ENCODE results near the gene ANKRD16.
"Not testable (repeated sequence)": the region's sequence is repeated elsewhere in the genome, so short reads cannot be mapped to it uniquely, and the experiment has no call there.

ANKRD16 gene

DNA sequence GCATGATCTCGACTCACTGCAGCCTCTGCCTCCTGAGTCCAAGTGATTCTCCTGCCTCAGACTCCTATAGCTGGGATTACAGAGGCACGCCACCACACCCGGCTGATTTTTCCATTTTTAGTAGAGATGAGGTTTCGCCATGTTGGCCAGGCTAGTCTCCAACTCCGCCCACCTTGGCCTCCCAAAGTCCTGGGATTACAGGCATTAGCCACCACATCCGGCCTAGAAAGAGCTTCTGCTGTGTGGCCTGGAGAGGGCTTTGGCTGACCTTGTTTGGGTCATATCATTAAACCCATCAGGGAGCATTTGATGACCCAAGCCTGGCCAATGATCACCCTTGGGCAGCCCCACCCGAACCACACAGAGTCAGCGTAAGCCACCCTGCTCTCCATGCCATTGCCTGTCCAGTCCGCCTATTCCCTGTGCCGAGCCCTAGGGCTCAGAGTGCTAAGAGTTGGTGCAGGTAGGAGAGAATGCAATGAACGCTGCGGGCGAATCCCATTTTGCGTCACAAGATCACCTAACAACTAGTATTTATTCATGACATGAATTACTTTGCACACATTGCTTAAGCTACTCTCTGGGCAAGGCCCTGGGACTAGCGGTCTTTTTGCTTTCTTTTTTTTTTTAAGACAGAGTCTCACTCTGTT lies 54.1 kb downstream of the ANKRD16 start:
- DNase-seq (ENCODE audit: low spot score) = no peak

DNA sequence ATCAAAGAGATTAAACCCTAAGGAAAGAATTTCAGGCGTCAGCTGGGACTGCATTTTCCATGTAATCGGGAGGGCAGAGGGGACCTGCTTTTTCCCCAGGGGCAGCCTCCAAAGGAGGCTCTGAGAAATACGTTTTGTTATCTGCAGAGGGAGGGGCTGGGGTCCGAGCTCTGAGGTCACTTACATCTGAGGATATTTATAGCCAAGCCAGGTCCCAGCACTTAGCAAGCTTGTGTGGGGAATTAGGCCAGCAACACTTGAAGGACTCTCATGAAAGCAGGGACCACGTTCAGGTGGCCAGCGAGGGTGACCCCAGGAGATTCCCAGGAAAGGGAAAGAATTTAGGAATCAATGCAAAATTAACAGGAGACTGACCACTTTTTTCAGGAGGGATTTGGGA lies 55.9 kb downstream of the ANKRD16 start:
- no peak for DNase-seq (ENCODE audit: low spot score)

DNA sequence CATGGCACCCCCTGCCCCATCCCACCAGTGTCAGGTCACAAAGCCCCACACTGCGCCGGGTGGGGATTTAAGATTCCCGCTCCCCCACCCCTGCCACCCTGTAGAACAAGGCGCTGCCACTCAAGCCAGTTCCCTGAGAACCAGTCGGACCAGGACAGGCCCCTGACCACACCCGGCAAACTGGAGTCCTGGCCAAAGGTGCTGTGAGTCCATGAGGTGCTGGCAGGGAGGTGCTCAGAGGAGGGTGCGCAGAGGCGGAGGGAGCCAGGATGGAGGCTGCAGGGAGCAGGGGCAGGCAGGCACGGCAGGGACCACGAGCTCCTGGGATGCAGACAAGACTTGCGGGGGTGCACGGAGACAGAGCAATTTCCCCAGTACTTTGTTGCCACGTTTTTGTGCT lies 56.7 kb downstream of the ANKRD16 start:
- no peak for DNase-seq (ENCODE audit: low spot score)

DNA sequence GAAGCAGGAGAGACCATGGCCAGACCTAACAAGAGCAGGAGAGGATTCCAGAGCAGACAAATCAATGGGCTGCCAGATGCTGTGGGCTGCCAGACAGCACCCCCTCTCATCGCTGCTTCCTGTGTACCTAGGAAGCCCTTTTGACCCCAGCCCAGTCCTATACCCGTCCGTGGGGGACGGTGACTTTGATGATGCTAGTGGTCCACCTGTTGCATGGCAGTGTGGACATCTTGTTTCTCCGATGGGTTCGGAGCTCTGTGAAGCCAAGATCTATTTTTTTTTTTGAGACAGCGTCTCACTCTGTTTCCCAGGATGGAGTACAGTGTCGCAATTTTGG lies 58.3 kb downstream of the ANKRD16 start:
- DNase-seq (ENCODE audit: low spot score) = no peak

DNA sequence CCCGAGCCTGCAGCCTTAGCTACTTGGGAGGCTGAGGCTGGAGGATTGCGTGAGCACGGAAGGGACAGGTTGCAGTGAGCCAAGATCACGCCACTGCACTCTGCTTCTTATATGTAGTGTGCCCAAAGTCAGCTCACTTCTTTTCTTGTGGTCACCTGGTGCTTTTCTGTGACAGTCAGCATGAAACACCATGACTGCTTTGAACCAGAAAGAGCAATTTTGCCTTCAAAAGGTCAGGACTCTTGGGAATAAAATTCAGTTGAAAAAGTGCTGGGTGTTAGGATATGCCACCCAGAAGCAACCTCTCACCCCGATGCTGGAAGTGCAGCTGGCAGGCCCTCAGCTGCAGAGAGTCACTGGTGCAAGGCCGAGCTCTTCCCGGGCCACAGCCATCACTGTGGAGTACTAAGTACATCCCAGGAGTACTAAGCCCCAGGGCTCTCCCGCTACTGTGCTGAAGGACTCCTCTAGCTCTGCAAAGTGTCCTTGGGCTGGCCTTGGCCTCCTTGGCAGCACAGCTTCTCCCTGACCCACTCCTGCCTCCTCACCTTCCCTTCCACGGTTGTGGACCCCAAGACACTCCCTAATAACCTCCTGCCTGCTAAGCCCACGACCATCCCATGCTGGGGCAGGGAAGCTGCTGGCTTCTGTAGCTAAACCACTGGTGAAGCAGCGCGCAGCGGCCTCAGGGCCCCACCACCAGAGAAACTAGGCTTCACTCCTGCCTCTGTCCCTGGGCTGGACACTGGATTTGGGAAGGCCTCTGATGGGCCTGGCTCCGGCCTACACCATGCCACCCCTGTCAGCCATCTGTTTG lies 58.9 kb downstream of the ANKRD16 start:
- no peak for DNase-seq (ENCODE audit: low spot score)

DNA sequence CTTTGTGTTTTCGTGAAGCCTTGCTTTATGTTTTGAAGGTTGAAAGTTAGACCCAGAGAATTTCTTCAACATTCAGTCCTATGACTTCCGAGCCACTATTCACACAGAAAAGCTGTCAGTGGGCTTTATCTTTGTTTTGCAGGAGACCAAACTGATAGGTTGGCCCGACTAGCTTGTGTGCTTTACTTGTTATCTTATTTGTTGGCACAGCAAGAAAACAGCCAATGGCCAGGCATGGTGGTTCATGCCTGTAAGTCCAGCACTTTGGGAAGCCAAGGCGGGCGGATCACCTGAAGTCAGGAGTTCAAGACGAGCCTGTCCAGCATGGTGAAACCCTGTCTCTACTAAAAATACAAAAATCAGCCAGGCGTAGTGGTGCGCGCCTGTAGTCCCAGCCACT lies 60.4 kb downstream of the ANKRD16 start:
- DNase-seq (ENCODE audit: low spot score) = no peak

DNA sequence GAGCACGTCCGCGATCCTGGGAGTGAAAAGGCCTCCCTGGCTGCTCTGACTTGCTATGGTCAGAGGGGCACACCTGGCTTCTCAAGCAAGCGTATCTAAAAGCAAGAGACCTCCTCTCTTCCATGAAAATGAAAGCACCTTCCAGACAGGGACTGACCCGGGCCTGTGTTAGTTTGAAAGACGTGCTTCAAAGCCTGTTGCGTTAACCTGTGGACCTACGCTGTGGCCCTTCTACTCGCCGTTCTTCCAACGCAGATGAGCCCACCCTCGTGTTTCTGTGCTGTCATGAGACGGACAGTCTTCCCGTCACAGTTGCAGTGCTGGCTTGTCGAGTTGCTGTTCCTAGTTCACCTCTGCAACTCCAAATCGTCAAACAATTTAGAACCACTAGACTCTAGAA lies 61.0 kb downstream of the ANKRD16 start:
- no peak for DNase-seq (ENCODE audit: low spot score)

DNA sequence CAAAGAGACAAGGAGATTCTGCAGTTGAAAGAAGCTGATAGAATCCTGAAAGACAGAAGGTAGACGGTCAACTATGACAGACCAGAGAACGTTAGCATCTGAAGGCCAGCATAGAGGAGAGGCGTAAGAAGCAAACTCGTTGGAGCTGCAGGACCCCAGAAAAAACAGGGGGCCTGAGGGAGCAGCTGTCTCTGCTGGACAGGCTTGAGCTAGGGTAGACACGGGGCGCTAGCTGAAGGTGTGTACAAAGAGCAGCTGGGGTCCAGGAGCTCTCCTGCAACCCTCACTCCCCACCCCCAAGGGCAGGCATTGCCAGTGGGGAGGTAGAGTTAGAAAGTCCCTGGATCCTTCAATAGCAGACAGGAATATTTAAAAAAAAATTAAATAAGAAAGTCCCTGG lies 61.9 kb downstream of the ANKRD16 start:
- no peak for DNase-seq (ENCODE audit: low spot score)

DNA sequence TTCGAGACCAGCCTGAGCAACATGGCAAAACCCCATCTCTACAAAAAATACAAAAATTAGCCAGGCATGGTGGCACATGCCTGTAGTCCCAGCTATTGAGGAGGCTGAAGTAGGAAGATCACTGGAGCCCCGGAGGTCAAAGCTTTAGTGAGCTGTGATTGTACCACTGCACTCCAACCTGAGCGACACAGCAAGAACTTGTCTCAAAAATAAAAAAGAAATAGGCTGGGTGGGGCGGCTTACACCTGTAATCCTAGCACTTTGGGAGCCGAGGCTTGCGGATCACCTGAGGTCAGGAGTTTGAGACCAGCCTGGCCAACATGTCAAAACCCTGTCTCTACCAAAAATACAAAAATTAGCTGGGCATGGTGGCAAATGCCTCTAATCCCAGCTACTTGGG lies 63.2 kb downstream of the ANKRD16 start:
- not testable (repeated sequence) for DNase-seq (ENCODE audit: low spot score)

DNA sequence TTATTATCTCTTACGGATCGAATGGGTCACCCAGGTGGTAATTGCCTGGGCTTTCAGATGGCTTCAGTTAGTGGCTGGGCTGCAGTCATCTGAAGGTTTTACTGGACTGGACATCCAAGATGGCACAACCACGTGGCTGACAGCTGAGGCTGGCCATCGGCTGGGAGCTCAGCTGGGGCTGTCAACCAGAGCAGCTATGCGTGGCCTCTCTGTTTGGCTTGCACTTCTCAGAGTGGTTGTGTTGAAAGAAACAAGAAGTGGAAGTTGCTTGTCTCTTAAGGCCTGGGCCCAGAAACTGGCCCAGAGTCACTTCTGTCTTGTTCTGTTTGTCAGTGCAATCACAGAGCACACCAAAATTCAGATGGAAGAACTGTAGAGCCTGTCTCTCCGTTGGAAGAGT lies 70.8 kb downstream of the ANKRD16 start:
- peak; percentile 46 for DNase-seq (ENCODE audit: low spot score)

DNA sequence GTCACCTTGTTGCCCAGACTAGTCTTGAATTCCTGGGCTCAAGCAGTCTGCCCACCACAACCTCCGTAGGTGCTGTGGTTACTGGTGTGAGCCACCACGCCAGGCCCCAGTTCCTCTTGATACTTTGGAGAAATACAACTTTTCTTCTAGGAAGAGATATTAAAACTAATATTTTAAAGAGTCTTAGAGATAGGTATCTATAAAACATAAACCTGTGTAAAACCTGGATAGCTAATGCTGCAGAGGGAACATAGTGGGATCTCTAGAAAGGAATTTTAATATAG lies 71.7 kb downstream of the ANKRD16 start:
- DNase-seq (ENCODE audit: low spot score) = no peak

DNA sequence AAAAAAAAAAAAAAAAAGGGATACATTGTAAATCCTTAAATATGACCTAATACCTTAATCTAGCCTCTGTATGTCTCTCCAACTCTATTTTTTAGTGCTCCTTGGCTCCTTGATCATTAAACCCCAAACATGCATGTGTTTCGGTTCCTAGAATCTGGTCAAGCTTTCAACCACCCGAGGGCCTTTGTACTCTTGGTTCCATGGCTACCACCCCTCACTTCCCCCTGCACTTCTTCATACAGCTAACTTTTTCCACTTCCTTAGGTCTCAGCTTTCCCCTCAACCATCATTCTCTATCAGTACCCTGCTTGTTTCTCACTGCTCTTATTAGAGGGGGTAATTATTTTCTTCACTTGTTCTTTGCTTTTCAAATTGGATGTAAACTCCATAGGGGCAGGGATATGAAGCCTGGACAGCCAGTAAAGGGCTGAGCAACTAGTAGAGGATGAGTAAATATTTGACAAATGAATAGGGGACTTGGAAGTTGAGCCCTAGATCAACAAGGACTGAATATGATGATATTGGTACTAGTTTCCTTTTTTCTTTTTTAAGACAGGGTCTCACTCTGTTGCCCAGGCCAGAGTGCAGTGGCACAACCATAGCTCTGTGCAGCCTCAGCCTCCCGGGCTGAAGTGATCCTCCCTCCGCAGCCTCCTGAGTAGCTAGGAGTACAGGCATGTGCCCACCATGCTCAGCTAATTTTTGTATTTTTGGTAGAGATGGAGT lies 72.2 kb downstream of the ANKRD16 start:
- DNase-seq (ENCODE audit: low spot score) = peak; percentile 50

DNA sequence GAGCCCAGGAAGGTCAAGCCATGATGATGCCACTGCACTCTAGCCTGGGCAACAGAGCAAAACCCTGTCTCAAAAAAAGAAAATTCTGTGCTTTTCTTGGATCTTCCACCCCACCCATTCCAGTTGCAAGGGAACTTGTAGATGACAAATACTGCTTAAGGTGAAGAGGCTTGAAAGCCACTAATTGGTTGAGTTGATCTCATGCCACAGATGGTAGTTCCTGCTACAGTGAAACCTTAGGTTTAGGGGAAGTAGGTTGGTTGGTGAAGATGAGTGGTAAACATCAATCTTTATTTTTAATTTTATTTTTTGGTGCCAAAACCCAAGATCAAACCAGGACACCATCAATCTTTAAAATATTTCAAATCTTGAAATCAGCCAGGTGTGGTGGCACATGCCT lies 73.5 kb downstream of the ANKRD16 start:
- DNase-seq (ENCODE audit: low spot score) = peak; percentile 72

DNA sequence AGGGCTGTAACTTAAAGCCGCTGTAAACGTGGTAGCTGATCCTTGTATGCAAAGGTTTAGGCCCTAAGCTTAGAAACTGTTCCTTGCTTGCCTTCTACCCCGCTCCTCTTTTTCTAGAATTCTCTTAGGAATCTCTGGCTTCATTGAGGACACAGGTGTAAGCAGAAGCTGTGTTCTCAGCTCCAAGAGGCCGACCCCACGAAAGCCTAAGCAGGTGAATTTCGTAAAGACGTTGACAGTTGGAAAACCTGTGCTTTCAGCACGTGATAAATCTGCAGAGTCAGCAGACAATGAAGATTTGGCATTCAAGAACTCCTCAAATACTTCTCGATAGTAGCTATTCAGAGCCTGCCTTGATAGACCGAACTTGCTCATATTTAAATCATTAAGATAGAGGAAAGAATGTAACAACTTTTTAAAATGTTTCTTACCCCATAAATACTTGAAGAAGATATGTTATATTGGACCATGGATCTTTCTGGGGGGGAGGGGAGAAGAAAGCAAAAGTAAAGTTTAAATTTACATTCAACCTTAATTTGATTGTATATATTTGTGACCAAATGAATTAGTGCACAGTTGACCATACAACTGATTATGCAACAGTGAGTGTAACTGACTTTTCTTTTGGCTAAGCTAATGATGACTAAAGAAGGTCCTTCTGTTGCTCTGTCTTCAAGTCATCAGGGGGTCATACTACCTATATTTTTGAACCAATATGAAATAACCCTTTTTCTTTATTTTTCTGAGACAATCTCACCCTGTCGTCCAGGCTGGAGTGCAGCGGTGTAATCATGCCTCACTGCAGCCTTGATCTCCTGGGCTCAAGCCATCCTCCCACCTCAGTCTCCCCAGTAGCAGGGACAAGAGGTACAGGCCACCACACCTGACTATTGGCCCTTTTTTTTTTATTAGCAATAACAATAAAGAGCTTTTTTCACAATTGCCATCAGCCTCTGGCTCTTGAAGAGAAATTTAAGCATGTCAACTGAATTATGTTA lies 75.3 kb downstream of the ANKRD16 start:
- DNase-seq (ENCODE audit: low spot score) = no peak

DNA sequence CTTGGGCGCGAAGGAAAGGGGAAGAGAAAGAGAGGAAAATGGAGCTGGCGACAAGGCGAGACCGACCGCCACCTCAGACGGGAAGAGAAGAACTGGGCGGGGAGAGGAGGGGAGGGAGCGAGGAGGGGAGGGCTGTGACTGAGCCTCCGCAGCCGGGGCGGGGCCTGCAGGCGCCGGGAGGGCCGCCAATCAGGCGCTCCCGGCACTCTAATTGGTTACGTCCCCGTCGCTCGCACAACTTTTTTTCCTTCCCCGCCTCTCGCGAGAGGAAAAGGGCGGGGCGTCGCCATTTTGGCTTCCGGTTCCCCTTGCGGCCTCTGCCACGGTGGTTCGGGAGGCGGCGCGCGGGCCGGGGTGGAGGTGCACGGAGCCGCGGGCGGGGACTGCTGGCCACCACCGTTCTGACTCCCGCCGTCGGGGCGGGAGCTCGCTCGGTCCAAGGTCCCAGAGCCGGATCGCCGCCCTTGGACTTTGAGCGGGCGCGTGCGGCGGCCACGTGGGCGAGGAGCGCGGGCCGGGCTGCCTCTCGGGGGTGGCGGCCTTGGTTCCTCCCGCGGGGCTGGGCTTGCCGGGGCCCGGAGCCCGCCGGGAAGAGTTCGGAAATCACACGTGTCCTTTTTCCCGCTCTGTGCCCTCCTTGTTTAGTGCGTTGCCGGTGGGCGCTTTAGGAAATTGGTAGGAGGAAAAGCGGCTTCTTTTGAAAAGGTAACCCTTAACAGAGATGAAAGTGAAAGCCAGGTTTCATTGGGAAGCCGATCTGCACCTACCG lies 76.2 kb downstream of the ANKRD16 start, which contains the start of gene GDI2:
Gene GDI2, minus strand, starts transcription at position 94 of the 769 bp plus-strand sequence. CDS start 176 bp downstream, outside the sequence.
- DNase-seq (ENCODE audit: low spot score) = peak; percentile 100

DNA sequence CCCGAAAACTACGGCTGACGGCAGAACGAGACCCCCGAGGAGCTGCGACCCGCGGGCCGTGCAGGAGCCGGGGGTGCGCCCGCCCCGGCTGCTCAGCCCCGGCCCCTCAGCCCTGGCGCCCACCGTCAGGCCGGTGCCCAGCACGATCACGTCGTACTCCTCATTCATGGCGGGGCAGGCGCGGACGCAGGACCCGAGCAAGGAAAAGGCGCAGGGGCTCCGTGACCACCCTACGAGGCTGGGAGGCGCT lies 76.7 kb downstream of the ANKRD16 start:
- DNase-seq (ENCODE audit: low spot score) = no peak

DNA sequence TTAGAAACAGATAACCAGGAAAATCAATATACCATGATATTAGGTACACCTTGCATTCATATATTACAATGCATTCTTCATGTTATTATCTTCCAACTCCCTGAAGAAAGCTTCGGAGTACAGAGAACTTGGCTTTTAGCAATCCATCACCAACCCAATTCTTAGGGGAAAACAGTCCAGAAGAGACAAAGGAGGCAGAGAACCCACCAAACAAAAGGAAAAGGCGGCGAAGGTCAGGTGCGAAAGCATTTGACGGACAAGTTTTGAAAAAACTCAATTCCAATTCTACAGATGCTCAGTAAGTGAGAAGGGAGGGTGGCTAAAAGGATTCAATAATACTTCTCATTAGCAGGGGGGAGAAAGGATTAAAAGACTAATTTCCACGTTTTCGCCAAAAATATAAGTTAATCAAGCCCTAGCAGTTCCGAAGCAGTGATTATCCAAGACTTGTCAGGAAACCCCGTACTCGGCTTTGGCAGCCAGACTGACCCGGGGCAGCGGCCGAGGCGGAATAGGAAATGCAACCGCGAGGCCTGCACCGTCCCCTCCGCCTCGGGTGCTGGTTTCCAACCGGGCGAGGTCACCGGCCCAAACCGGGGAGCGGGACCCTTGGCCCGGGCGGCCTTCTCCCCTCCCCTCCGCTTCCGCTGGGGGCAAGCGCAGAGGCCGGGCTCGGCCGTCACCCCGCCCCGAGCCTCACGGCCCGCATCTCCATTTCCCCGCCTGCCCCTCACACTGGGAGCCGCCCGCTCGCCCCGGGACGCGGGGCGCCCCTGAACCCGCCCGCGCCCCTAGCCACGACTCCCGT lies 77.2 kb downstream of the ANKRD16 start:
- DNase-seq (ENCODE audit: low spot score) = peak; percentile 54

Data from germinal center (tissue), 1 donor.